HFF-Myc (cell line): ENCODE measurements around the gene NEURL1B.

Source experiments
- DNase-seq: peaks from one replicate; pipeline ENCODE4 v3.0.0-alpha.2; 2011; ENCODE audit warnings: low read depth; ENCODE audit errors: extremely low read depth
- H3K4me3 ChIP-seq: replicated peaks from 2 replicates; pipeline ENCODE4 v1.5.1; 2011; ENCODE audit warnings: low read depth, mild to moderate bottlenecking, control low read depth, low read length
- CTCF ChIP-seq: IDR thresholded peaks from 2 replicates; pipeline ENCODE4 v1.5.1; 2012; ENCODE audit warnings: mild to moderate bottlenecking, low read depth, low read length, control low read depth; ENCODE audit errors: missing control alignments

The NEURL1B gene

GRCh38 chr5:172667786-172668593, 26.9 kb downstream of the NEURL1B start:
- DNase-seq = no peak
- TF ChIP-seq CTCF = no peak
- H3K4me3 ChIP-seq = no peak overlapping the region

GRCh38 chr5:172668594-172669071, 27.6 kb downstream of the NEURL1B start:
- no peak overlapping the region for H3K4me3 ChIP-seq
- DNase-seq = no peak
- TF ChIP-seq CTCF = no peak

- no peak overlapping the region for H3K4me3 ChIP-seq
- DNase-seq = no peak
- no peak for TF ChIP-seq CTCF
Measured at GRCh38 chr5:172669386-172670004, 28.4 kb downstream of the NEURL1B start.

GRCh38 chr5:172670005-172670402, 28.9 kb downstream of the NEURL1B start:
- no peak overlapping the region for H3K4me3 ChIP-seq
- no peak for DNase-seq
- TF ChIP-seq CTCF = no peak

- no peak for DNase-seq
- TF ChIP-seq CTCF = no peak
- no peak overlapping the region for H3K4me3 ChIP-seq
Measured at GRCh38 chr5:172670444-172670843, 29.4 kb downstream of the NEURL1B start.

- H3K4me3 ChIP-seq = no peak overlapping the region
- TF ChIP-seq CTCF = no peak
- DNase-seq = no peak
Measured at GRCh38 chr5:172671091-172671490, 30.0 kb downstream of the NEURL1B start.
